Superior temporal gyrus (tissue), 1 donor: ENCODE measurements around the gene MBP.

Source experiments
- DNase-seq: peaks from one replicate; pipeline ENCODE4 v3.0.0-alpha.2; 2016; ENCODE audit errors: extremely low spot score

MBP gene

GRCh38 chr18:77133835-77134496 is 1.4 kb upstream of the MBP start:
- DNase-seq = no peak

- no peak for DNase-seq
Observed at GRCh38 chr18:77133051-77133834, 660 bp upstream of the MBP start.

GRCh38 chr18:77131652-77132368 is 773 bp downstream of the MBP start:
- DNase-seq = no peak

GRCh38 chr18:77131100-77131651 is 1.4 kb downstream of the MBP start:
- DNase-seq = no peak

- no peak for DNase-seq
Observed at GRCh38 chr18:77130229-77131099, 2.1 kb downstream of the MBP start.

GRCh38 chr18:77129150-77129551 is 3.4 kb downstream of the MBP start:
- no peak for DNase-seq

- DNase-seq = peak; percentile 71
Observed at GRCh38 chr18:77127769-77128671, 4.6 kb downstream of the MBP start.

GRCh38 chr18:77124452-77124922 is 8.1 kb downstream of the MBP start:
- no peak for DNase-seq

GRCh38 chr18:77123320-77124231 is 9.0 kb downstream of the MBP start:
- no peak for DNase-seq

GRCh38 chr18:77121523-77121922 is 11.1 kb downstream of the MBP start:
- DNase-seq = no peak

GRCh38 chr18:77119851-77120491 is 12.6 kb downstream of the MBP start:
- no peak for DNase-seq

GRCh38 chr18:77119101-77119850 is 13.3 kb downstream of the MBP start:
- no peak for DNase-seq

GRCh38 chr18:77118256-77119090 is 14.1 kb downstream of the MBP start:
- DNase-seq = no peak

- DNase-seq = no peak
Observed at GRCh38 chr18:77116201-77117080, 16.1 kb downstream of the MBP start.

- no peak for DNase-seq
Observed at GRCh38 chr18:77115192-77115953, 17.2 kb downstream of the MBP start.
